ENCODE data around the gene TBC1D10A.

The TBC1D10A gene

DNA sequence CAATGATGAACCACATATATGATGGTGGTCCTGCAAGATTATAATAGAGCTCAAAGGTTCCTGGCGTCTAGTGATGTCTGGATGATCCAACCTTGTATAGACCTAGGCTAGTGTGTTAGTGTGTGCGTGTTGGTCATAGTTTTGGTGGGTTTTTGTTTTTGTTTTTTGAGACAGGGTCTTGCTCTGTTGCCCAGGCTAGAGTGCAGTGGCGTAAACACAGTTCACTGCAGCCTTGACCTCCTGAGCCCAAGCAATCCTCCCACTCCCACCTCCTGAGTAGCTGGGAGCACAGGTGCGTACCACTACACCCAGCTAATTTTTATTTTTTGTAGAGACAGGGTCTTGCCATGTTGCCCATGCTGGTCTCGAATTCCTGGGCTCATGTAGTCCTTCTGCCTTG, 46.8 kb downstream of the TBC1D10A start:
- TF ChIP-seq NFIC (IDR thresholded peaks at IDR 0.05) = no peak
- TF ChIP-seq FOXM1 (IDR thresholded peaks at IDR 0.05; ENCODE audit: borderline replicate concordance, low read depth) = no peak
- TF ChIP-seq CEBPB (IDR thresholded peaks at IDR 0.05) = no peak
- no peak for TF ChIP-seq TCF12 (IDR thresholded peaks at IDR 0.05; ENCODE audit: low read depth)
- TF ChIP-seq EGR1 (IDR thresholded peaks at IDR 0.05) = no peak
- TF ChIP-seq RAD21 (IDR thresholded peaks at IDR 0.05; ENCODE audit: low read depth) = no peak
- TF ChIP-seq, protein P1, sequence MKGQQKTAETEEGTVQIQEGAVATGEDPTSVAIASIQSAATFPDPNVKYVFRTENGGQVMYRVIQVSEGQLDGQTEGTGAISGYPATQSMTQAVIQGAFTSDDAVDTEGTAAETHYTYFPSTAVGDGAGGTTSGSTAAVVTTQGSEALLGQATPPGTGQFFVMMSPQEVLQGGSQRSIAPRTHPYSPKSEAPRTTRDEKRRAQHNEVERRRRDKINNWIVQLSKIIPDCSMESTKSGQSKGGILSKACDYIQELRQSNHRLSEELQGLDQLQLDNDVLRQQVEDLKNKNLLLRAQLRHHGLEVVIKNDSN (IDR thresholded peaks at IDR 0.05) = no peak
- no peak for TF ChIP-seq YY1 (IDR thresholded peaks at IDR 0.05; ENCODE audit: low read depth)
- TF ChIP-seq, protein P2, sequence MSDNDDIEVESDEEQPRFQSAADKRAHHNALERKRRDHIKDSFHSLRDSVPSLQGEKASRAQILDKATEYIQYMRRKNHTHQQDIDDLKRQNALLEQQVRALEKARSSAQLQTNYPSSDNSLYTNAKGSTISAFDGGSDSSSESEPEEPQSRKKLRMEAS (IDR thresholded peaks at IDR 0.05) = no peak
- no peak for TF ChIP-seq TAF1 (IDR thresholded peaks at IDR 0.05; ENCODE audit: low read depth)
- no peak for TF ChIP-seq TEAD4 (IDR thresholded peaks at IDR 0.05)
- TF ChIP-seq REST (IDR thresholded peaks at IDR 0.05; ENCODE audit: low read depth) = no peak
- no peak for TF ChIP-seq ZBTB7A (IDR thresholded peaks at IDR 0.05; ENCODE audit: low read depth)
- no peak for TF ChIP-seq CREB1 (IDR thresholded peaks at IDR 0.05; ENCODE audit: low read depth)
- TF ChIP-seq EP300 (IDR thresholded peaks at IDR 0.05; ENCODE audit: borderline replicate concordance) = no peak

- TF ChIP-seq EP300 (IDR thresholded peaks at IDR 0.05; ENCODE audit: borderline replicate concordance) = no peak
- no peak for TF ChIP-seq YY1 (IDR thresholded peaks at IDR 0.05; ENCODE audit: low read depth)
- 0 out of 2 replicates have a peak, but pooled peaks have one; percentile 15 for TF ChIP-seq EGR1 (IDR thresholded peaks at IDR 0.05)
Observed at GRCh38 chr22:30279046-30279788, 47.5 kb downstream of the TBC1D10A start.

- TF ChIP-seq EP300 (IDR thresholded peaks at IDR 0.05; ENCODE audit: borderline replicate concordance) (no peak), TCF12 (IDR thresholded peaks at IDR 0.05; ENCODE audit: low read depth) (no peak), EGR1 (IDR thresholded peaks at IDR 0.05) (no peak), TAF1 (IDR thresholded peaks at IDR 0.05; ENCODE audit: low read depth) (no peak), CREB1 (IDR thresholded peaks at IDR 0.05; ENCODE audit: low read depth) (no peak), CEBPB (IDR thresholded peaks at IDR 0.05) (no peak), ZBTB7A (IDR thresholded peaks at IDR 0.05; ENCODE audit: low read depth) (no peak), NFIC (IDR thresholded peaks at IDR 0.05) (no peak)
- TF ChIP-seq, protein P1 (IDR thresholded peaks at IDR 0.05) = no peak
Observed at GRCh38 chr22:30277547-30278344, 49.0 kb downstream of the TBC1D10A start.

GRCh38 chr22:30276039-30276438, 50.7 kb downstream of the TBC1D10A start:
- TF ChIP-seq RAD21 (IDR thresholded peaks at IDR 0.05; ENCODE audit: low read depth) (no peak), FOXM1 (IDR thresholded peaks at IDR 0.05; ENCODE audit: borderline replicate concordance, low read depth) (no peak), EP300 (IDR thresholded peaks at IDR 0.05; ENCODE audit: borderline replicate concordance) (no peak), TCF12 (IDR thresholded peaks at IDR 0.05; ENCODE audit: low read depth) (no peak)

DNA sequence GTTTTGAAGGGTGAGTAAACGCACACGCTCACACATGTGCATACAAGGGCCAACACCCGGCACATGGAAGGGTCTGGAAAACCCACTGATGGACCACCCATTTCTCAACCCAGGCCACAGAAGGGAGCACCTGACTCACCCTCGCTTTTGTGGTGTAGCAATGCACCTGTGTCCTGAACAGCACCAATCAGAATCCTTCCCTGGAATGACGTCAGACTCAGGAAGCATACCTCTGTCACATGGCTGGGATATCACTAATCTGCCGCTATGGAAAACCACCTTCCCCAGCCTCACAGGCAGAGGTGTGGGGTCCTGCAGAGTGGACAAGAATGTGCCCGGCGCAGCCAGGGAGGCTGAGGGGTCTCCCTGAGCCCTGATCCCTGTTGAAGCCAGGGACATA, 51.1 kb downstream of the TBC1D10A start:
- no peak for TF ChIP-seq FOXM1 (IDR thresholded peaks at IDR 0.05; ENCODE audit: borderline replicate concordance, low read depth)
- TF ChIP-seq, protein P1 (IDR thresholded peaks at IDR 0.05) = peak; percentile 64

GRCh38 chr22:30274437-30274812, 52.3 kb downstream of the TBC1D10A start:
- TF ChIP-seq, protein P1 (IDR thresholded peaks at IDR 0.05) = no peak
- TF ChIP-seq TCF12 (IDR thresholded peaks at IDR 0.05; ENCODE audit: low read depth) (no peak), CEBPB (IDR thresholded peaks at IDR 0.05) (no peak)

DNA sequence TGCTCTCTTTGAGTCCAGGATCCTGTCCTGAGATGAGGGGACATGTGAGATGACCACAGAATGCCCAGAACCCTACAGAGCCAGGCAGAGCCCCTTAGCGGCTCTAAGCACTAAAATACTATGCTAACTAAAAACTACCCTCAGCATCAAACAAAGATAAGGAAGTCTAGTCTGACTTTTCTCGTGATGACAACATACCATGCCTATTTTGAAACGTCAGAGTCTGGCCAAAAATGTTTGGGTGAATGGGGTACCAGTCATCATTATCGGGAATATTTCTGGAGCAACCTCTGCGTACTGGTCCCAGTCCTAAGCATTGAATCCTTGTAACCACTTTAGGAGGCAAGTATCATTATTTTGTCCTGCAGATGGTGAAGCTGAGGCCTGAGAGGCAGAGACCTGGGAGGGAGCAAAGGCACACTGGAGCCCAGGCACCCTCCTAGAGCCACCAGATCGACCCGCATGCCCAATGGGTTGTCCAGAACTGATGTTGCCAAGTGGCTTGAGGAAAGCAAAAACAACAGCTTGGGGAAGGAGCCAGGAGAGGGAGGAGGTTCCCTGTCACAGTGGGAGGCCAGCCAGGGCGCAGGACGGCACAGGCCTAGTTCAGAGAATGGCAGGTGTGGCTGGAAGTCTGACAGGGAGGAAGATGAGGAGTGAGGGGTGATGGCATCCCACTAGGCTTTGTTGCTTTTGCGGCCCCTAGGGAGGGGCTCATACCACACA, 52.9 kb downstream of the TBC1D10A start:
- no peak for TF ChIP-seq CEBPB (IDR thresholded peaks at IDR 0.05)
- TF ChIP-seq, protein P1 (IDR thresholded peaks at IDR 0.05) = no peak
- no peak for TF ChIP-seq EGR1 (IDR thresholded peaks at IDR 0.05)
- no peak for TF ChIP-seq NFIC (IDR thresholded peaks at IDR 0.05)
- TF ChIP-seq TEAD4 (IDR thresholded peaks at IDR 0.05) = no peak
- TF ChIP-seq YY1 (IDR thresholded peaks at IDR 0.05; ENCODE audit: low read depth) = no peak
- TF ChIP-seq ZBTB7A (IDR thresholded peaks at IDR 0.05; ENCODE audit: low read depth) = no peak
- TF ChIP-seq, protein P2 (IDR thresholded peaks at IDR 0.05) = no peak
- TF ChIP-seq RAD21 (IDR thresholded peaks at IDR 0.05; ENCODE audit: low read depth) = no peak
- no peak for TF ChIP-seq TCF12 (IDR thresholded peaks at IDR 0.05; ENCODE audit: low read depth)
- no peak for TF ChIP-seq EP300 (IDR thresholded peaks at IDR 0.05; ENCODE audit: borderline replicate concordance)
- no peak for TF ChIP-seq REST (IDR thresholded peaks at IDR 0.05; ENCODE audit: low read depth)
- no peak for TF ChIP-seq TAF1 (IDR thresholded peaks at IDR 0.05; ENCODE audit: low read depth)
- TF ChIP-seq FOXM1 (IDR thresholded peaks at IDR 0.05; ENCODE audit: borderline replicate concordance, low read depth) = no peak
- no peak for TF ChIP-seq CREB1 (IDR thresholded peaks at IDR 0.05; ENCODE audit: low read depth)
